Peyer's patch (tissue), 4 donors: ENCODE results near the gene USH2A.

Experiments
- CTCF ChIP-seq, 6 experiments: fragments of 450-650 bp in 4 of 6; fragments of 200-600 bp in 2 of 6; sonication (generic) in 1 of 6; IDR thresholded peaks; one replicate each; pipeline ENCODE4 v1.5.1; 2017 to 2019; ENCODE audit warnings: antibody characterized with exemption in 6 of 6, mild to moderate bottlenecking in 3 of 6, moderate library complexity in 1 of 6
- POLR2A ChIP-seq, 2 donors: fragments of 450-650 bp; IDR thresholded peaks; one replicate each; pipeline ENCODE4 v1.5.1; 2017; ENCODE audit warnings: antibody characterized with exemption in 2 of 2, mild to moderate bottlenecking in 2 of 2, moderate library complexity in 2 of 2

GRCh38 chr1:215957663-215958062, 465.6 kb downstream of the USH2A start:
- TF ChIP-seq CTCF (IDR thresholded peaks at IDR 0.05) (no peak), POLR2A (IDR thresholded peaks at IDR 0.05) (no peak)
